ENCODE data around the gene FHIT.

GRCh38 chr3:60855250-60855649, 396.0 kb downstream of the FHIT start:
- TF ChIP-seq ZNF274 (IDR thresholded peaks at IDR 0.05; ENCODE audit: low read depth, low read length), result no peak
- no peak for TF ChIP-seq SUZ12 (IDR thresholded peaks at IDR 0.05; ENCODE audit: extremely low read depth, insufficient read depth, insufficient read length)
